Stimulated activated CD8-positive, alpha-beta memory T cell treated with anti-CD3 and anti-CD28 coated beads, Interleukin-4, amount 100 ng/mL, for 24 hours (primary cell): ENCODE data around the gene KRTAP10-8.
"Not testable (repeated sequence)": the region's sequence is repeated elsewhere in the genome, so short reads cannot be mapped to it uniquely, and the experiment has no call there.

ENCODE experiments used
- DNase-seq: peaks from one replicate; pipeline ENCODE4 v3.0.0-alpha.2; 2020; ENCODE audit warnings: low read depth

Gene KRTAP10-8

GRCh38 chr21:44599264-44600029, 12.4 kb upstream of the KRTAP10-8 start:
- DNase-seq, result no peak

DNA sequence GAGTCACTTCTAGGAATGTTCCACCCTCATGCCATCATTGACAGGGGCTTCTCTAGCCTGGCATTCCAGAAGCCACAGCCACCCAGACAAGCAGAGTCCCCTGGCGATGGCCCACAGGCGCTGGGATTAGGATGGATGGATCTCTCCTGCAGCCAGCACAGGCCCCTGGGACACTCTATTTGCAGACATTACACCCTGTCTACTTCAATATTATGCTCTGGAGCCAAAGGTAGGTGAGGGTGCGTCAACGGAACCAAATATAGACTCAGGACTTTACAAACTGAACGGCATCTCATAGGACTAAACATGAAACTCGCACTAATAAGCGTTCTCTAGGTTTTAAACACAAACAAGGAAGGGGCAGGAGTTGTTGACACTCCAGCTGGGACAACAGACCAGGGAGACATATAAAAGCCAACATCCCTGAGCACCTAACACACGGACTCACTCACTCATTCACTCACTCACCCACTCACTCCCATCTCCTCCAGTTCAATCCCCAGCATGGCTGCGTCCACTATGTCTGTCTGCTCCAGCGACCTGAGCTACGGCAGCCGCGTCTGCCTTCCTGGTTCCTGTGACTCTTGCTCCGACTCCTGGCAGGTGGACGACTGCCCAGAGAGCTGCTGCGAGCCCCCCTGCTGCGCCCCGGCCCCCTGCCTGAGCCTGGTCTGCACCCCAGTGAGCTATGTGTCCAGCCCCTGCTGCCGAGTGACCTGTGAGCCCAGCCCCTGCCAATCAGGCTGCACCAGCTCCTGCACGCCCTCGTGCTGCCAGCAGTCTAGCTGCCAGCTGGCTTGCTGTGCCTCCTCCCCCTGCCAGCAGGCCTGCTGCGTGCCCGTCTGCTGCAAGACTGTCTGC, 11.5 kb upstream of the KRTAP10-8 start, which contains the start of gene KRTAP10-7:
KRTAP10-7 (plus strand) TSS at position 480 of the 861 bp plus-strand sequence; CDS start at position 505, 25 bp downstream.
- not testable (repeated sequence) for DNase-seq

DNA sequence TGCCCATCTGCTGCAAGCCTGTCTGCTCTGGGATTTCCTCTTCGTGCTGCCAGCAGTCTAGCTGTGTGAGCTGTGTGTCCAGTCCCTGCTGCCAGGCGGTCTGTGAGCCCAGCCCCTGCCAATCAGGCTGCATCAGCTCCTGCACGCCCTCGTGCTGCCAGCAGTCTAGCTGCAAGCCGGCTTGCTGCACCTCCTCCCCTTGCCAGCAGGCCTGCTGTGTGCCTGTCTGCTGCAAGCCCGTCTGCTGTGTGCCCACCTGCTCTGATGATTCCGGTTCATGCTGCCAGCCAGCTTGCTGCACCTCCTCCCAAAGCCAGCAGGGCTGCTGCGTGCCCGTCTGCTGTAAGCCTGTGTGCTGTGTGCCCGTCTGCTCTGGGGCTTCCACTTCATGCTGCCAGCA, 10.8 kb upstream of the KRTAP10-8 start:
- DNase-seq, result not testable (repeated sequence)

GRCh38 chr21:44601596-44602462, 10.1 kb upstream of the KRTAP10-8 start:
- no peak for DNase-seq

GRCh38 chr21:44602463-44602850, 9.4 kb upstream of the KRTAP10-8 start:
- DNase-seq, result no peak

GRCh38 chr21:44603109-44603875, 8.6 kb upstream of the KRTAP10-8 start:
- no peak for DNase-seq

- no peak for DNase-seq
These were observed 8.0 kb upstream of the KRTAP10-8 start for GRCh38 chr21:44603911-44604310.

- DNase-seq, result no peak
These were observed 5.4 kb upstream of the KRTAP10-8 start for GRCh38 chr21:44606495-44606894.

GRCh38 chr21:44609193-44609592, 2.7 kb upstream of the KRTAP10-8 start:
- DNase-seq, result no peak

DNA sequence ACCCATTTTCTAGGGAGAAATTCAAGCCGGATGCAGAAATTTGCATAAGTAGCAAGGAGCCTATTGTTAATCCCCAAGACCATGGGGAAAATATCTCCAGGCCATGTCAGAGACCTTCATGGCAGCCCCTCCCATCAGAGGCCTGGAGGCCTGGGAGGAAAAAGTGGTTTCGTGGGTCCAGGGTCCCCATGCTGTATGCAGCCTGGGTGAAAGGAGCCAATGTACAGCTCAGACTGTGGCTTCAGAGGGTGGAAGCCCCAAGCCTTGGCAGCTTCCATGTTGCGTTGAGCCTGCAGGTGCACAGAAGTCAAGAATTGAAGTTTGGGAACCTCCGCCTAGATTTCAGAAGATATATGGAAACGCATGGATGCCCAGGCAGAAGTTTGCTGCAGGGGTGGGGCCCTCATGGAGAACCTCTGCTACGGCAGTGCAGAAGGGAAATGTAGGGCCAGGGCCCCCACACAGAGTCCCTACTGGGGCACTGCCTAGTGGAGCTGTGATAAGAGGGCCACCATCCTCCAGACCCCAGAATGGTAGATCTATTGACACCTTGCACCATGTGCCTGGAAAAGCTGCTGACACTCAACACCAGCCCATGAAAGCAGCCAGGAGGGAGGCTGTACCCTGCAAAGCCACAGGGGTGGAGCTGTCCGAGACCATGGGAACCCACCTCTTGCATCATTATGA, 1.6 kb upstream of the KRTAP10-8 start:
- DNase-seq, result not testable (repeated sequence)

DNA sequence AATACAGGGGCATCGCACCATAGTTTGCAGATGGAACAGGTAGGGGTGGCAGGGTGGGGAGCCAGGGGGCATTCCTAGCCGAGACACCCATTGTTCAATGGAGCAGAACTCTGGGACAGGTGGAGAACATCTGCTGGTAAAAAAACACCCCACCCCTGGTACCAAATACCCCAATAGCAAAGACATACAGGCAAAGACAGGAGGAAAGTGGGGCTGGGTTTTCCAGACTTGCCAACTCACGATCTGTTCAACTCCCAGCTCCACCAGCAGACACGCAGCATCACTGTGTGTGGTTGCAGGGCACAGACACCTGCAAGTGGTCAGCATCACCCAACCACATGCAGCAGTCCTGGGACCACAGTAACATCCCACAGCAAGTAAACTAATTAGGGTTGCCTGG, 328 bp upstream of the KRTAP10-8 start:
- DNase-seq, result no peak

DNA sequence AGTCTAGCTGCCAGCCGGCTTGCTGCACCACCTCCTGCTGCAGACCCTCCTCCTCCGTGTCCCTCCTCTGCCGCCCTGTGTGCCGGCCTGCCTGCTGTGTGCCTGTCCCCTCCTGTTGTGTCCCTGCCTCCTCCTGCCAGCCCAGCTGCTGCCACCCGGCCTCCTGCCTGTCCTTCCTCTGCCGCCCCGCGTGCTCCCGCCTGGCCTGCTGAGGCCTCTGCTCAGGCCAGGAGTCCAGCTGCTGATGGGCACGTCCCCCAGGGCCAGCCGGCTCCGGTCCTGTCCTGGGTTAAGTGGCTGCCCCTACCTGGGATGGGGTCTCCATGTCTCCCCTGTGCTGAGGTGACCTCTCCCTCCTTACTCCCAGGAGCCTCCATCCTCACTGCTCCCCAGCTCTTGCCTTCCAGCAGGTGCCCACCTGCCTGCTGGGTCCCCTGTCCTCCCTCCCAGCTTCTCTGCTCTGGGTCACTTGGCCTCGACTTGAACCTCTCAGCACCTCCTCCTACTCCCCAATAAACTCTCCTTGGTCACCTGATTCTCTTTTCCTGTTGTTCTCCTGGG, 870 bp downstream of the KRTAP10-8 start:
- DNase-seq, result no peak

DNA sequence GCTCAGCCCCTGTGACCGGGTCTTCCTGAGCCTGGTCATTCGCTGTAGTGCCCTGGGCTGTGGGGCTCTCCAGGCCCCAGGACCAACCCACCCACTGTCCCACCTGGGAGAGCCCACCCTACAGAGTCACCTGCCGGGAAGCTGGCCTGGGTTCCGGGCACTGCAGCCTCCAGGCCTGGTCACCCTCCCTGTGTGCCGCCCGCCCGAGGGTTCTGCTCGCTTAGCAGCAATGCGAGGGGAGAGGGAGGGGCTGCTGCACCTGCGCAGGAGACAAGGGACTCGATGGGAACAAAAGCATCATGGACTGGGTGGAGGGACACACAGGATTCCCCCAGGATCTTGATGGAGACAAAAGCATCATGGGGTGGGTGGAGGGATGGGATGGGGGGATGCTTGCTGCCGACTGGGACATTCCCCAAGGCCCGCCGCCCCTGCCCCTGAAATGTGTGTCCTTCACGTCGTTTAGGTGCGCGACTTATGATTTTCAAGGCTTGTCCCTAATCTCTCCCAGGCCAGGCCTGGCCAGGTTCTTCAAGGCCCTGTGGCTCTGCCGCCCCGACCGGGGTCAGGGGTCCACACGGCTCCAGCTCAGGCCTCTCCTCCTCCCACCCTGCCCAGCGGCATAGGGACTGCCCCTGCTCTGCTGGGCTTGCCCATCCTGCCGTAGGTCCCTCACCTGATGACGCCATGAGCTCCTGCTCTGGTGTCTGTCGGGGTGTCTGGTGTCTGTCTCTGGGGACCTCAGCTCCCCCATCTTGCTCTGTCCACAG, 1.7 kb downstream of the KRTAP10-8 start:
- DNase-seq, result no peak

DNA sequence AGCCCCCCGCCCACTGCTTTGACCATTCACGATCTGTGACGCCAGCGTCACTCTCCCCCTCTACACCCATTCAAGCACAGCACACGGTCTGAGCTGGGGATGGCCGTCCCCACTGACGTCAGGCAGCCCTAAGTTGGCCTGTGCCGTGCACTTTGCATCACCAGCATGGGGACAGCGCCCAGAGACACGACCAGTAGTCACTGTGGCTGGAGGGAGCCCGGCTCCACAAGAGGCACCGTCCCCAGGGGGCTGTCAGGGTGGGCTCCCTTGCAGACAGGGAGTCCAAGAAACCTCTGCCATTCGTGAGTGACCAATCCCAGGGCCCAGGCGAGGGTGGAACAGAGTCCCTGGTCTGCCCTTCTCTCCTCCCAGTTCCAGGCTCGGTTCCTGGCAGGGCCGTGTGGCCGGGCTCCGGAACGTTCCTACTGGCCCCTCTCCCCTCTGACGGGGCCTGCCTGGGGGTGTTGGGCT, 2.3 kb downstream of the KRTAP10-8 start:
- DNase-seq, result no peak

- no peak for DNase-seq
These were observed 3.1 kb downstream of the KRTAP10-8 start for GRCh38 chr21:44614961-44615391.

DNA sequence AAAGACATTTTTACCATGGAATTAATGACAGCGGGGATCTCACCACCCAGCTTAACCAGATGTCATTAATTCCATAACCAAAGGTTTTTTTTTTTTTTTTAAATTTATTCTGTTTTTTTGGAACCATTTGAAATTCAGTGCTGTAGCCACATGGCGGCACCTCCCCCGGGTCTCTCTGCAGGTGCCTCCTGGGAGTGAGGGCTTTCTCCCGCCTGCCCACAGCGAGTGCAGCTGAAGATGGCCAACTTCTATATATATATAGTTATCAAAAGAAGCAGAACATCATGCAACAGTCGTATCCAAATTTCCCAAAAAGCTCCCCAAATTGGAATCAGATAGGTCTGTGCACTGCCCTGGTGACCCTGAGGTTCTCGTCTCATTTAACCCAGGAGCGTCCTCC, 3.6 kb downstream of the KRTAP10-8 start:
- DNase-seq, result no peak

GRCh38 chr21:44615911-44616590, 4.2 kb downstream of the KRTAP10-8 start:
- DNase-seq, result no peak

GRCh38 chr21:44616591-44616926, 4.7 kb downstream of the KRTAP10-8 start:
- no peak for DNase-seq

DNA sequence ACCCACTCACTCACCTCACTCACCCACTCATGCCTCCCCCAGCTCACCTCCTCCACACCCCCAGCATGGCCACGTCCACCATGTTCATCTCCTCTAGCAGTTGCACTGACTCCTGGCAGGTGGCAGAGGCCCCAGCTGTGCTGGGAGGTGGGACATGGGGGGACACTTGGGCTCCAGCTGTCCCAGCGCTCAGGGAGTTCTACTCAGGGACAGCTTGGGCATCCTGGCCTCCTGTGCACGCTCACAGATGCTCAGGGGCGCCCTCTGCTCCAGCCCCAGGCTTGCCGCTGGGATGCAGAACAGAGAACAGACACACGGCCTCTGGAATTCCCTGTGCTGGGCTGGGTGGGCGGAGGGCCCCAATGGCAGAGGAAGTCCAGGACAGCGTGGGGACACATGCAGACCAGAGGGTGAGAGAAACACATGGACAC, 5.2 kb downstream of the KRTAP10-8 start:
- no peak for DNase-seq
